Natural killer cell treated with Interleukin-12 subunit alpha and Interleukin-12 subunit beta and Interleukin-15 and Interleukin-18, amount 100 ng/mL, for 72 hours (primary cell): Measurements from ENCODE around the gene AP1S3. TPM values are rescaled to one million over a fixed set of nuclear protein-coding genes. Genes with fewer than 3 reads are reported as not detected.
"Not testable (repeated sequence)": the region's sequence is repeated elsewhere in the genome, so short reads cannot be mapped to it uniquely, and the experiment has no call there.

Experiments
- ATAC-seq, 2 donors: fragments of 150-1000 bp; cut with Tn5 transposase in 1 of 2; sonication (Bioruptor Pico), chemical (Tn5 transposase) in 1 of 2; 2 replicates each; pipeline ENCODE4 v1.10.0; 2021
- DNase-seq: peaks from one replicate; pipeline ENCODE4 v3.0.0; 2022; ENCODE audit warnings: low spot score
- H3K27ac Mint-ChIP-seq, 2 donors: 1 replicate in 1 of 2; 2 replicates in 1 of 2; pipeline ENCODE4 v1.8.0; 2022; ENCODE audit warnings: mixed read lengths in 2 of 2, mild to moderate bottlenecking in 1 of 2, moderate library complexity in 1 of 2
- H3K27me3 Mint-ChIP-seq, 2 donors: 1 replicate in 1 of 2; 2 replicates in 1 of 2; pipeline ENCODE4 v1.8.0; 2022; ENCODE audit warnings: mixed read lengths in 2 of 2
- H3K36me3 Mint-ChIP-seq: one replicate; pipeline ENCODE4 v1.8.0; 2022; ENCODE audit warnings: mixed read lengths
- H3K4me1 Mint-ChIP-seq, 2 donors: 1 replicate in 1 of 2; 2 replicates in 1 of 2; pipeline ENCODE4 v1.8.0; 2022; ENCODE audit warnings: low read depth in 2 of 2, mixed read lengths in 2 of 2, mild to moderate bottlenecking in 1 of 2
- H3K4me3 Mint-ChIP-seq: one replicate; pipeline ENCODE4 v1.8.0; 2022; ENCODE audit warnings: mixed read lengths
- H3K9me3 Mint-ChIP-seq: 2 replicates; pipeline ENCODE4 v1.8.0; 2022; ENCODE audit warnings: mixed read lengths
- total RNA-seq, 2 donors: library from RNA; stranded (reverse); gene quantifications; one replicate each; pipeline ENCODE4 v1.2.3, GENCODE V29; 2022

The AP1S3 gene
- total RNA-seq, 2 donors from 2014 or later, result 5.6 to 7.2 TPM

GRCh38 chr2:223782629-223783028 is 54.8 kb downstream of the AP1S3 start:
- DNase-seq, result no peak
- Mint-ChIP-seq H3K27ac (no peak overlapping the region), H3K4me3 (no peak overlapping the region), H3K27me3 (no peaks in the 10 kb centered on the region), H3K36me3 (no peaks in the 10 kb centered on the region), H3K9me3 (no peaks in the 10 kb centered on the region), H3K4me1 (peaks cover 0 to 4% of the 10 kb centered on the region in 2 donors)
- ATAC-seq, result no peak

GRCh38 chr2:223781560-223781959 is 55.8 kb downstream of the AP1S3 start:
- Mint-ChIP-seq H3K27me3 (no peaks in the 10 kb centered on the region), H3K9me3 (no peaks in the 10 kb centered on the region), H3K36me3 (no peaks in the 10 kb centered on the region), H3K27ac (no peak overlapping the region), H3K4me3 (no peak overlapping the region), H3K4me1 (no peaks in the 10 kb centered on the region)
- no peak for DNase-seq
- no peak for ATAC-seq

- DNase-seq, result no peak
- Mint-ChIP-seq H3K27ac (no peak overlapping the region), H3K36me3 (no peaks in the 10 kb centered on the region), H3K4me3 (no peak overlapping the region), H3K4me1 (no peaks in the 10 kb centered on the region), H3K27me3 (no peaks in the 10 kb centered on the region), H3K9me3 (no peaks in the 10 kb centered on the region)
- peak in 1 of 2 donors; percentile 66 for ATAC-seq
These were observed 57.5 kb downstream of the AP1S3 start for GRCh38 chr2:223779877-223780276.

- no peaks in the 10 kb centered on the region for H3K9me3 Mint-ChIP-seq
- no peaks in the 10 kb centered on the region for H3K4me1 Mint-ChIP-seq
- H3K27me3 Mint-ChIP-seq, result no peaks in the 10 kb centered on the region
- no peak for DNase-seq
- H3K36me3 Mint-ChIP-seq, result peaks cover 5% of the 10 kb centered on the region
- no peak overlapping the region for H3K4me3 Mint-ChIP-seq
- no peak for ATAC-seq
- no peak overlapping the region for H3K27ac Mint-ChIP-seq
These were observed 63.2 kb downstream of the AP1S3 start for GRCh38 chr2:223774193-223774592.

GRCh38 chr2:223772363-223772762 is 65.0 kb downstream of the AP1S3 start:
- Mint-ChIP-seq H3K4me3 (no peak overlapping the region), H3K27ac (no peak overlapping the region), H3K36me3 (peaks cover 11% of the 10 kb centered on the region), H3K4me1 (peaks cover 11 to 13% of the 10 kb centered on the region in 2 donors), H3K27me3 (no peaks in the 10 kb centered on the region), H3K9me3 (no peaks in the 10 kb centered on the region)
- DNase-seq (no peak), ATAC-seq (no peak)

- no peaks in the 10 kb centered on the region for H3K27me3 Mint-ChIP-seq
- no peak for DNase-seq
- peaks cover 14% of the 10 kb centered on the region for H3K36me3 Mint-ChIP-seq
- H3K9me3 Mint-ChIP-seq, result no peaks in the 10 kb centered on the region
- ATAC-seq, result no peak
- H3K4me1 Mint-ChIP-seq, result peaks cover 11 to 13% of the 10 kb centered on the region in 2 donors
- H3K4me3 Mint-ChIP-seq, result no peak overlapping the region
- H3K27ac Mint-ChIP-seq, result no peak overlapping the region
These were observed 65.9 kb downstream of the AP1S3 start for GRCh38 chr2:223771475-223771874.

- Mint-ChIP-seq H3K27me3 (no peaks in the 10 kb centered on the region), H3K4me3 (peak overlapping the region; percentile 8), H3K9me3 (no peaks in the 10 kb centered on the region), H3K36me3 (peaks cover 9% of the 10 kb centered on the region), H3K4me1 (peaks cover 11 to 13% of the 10 kb centered on the region in 2 donors), H3K27ac (no peak overlapping the region)
- ATAC-seq (peak in 1 of 2 donors; percentile 36), DNase-seq (no peak)
These were observed 69.2 kb downstream of the AP1S3 start for GRCh38 chr2:223768179-223768578.

GRCh38 chr2:223767341-223767740 is 70.0 kb downstream of the AP1S3 start:
- Mint-ChIP-seq H3K27me3 (no peaks in the 10 kb centered on the region), H3K9me3 (no peaks in the 10 kb centered on the region)
- no peak for ATAC-seq

GRCh38 chr2:223765221-223765785 is 72.1 kb downstream of the AP1S3 start:
- no peaks in the 10 kb centered on the region for H3K9me3 Mint-ChIP-seq
- H3K27me3 Mint-ChIP-seq, result no peaks in the 10 kb centered on the region
- no peak overlapping the region for H3K4me3 Mint-ChIP-seq
- no peak overlapping the region for H3K27ac Mint-ChIP-seq
- no peak for DNase-seq
- ATAC-seq, result no peak
- peaks cover 9% of the 10 kb centered on the region for H3K36me3 Mint-ChIP-seq
- peaks cover 30 to 36% of the 10 kb centered on the region in 2 donors for H3K4me1 Mint-ChIP-seq

More at GRCh38 chr2:223767341-223767740, 70.0 kb downstream of the AP1S3 start:
- no peak for DNase-seq
- Mint-ChIP-seq H3K27ac (no peak overlapping the region), H3K4me1 (peaks cover 16 to 19% of the 10 kb centered on the region in 2 donors), H3K4me3 (no peak overlapping the region), H3K36me3 (peaks cover 9% of the 10 kb centered on the region)

GRCh38 chr2:223764796-223765195 is 72.6 kb downstream of the AP1S3 start:
- H3K4me3 Mint-ChIP-seq, result no peak overlapping the region
- no peak overlapping the region for H3K27ac Mint-ChIP-seq
- H3K27me3 Mint-ChIP-seq, result no peaks in the 10 kb centered on the region
- ATAC-seq, result no peak
- no peaks in the 10 kb centered on the region for H3K9me3 Mint-ChIP-seq
- H3K36me3 Mint-ChIP-seq, result peaks cover 9% of the 10 kb centered on the region
- DNase-seq, result no peak
- peaks cover 36 to 41% of the 10 kb centered on the region in 2 donors for H3K4me1 Mint-ChIP-seq

- H3K27me3 Mint-ChIP-seq, result no peaks in the 10 kb centered on the region
- H3K4me1 Mint-ChIP-seq, result peaks cover 35 to 36% of the 10 kb centered on the region in 2 donors
- H3K9me3 Mint-ChIP-seq, result no peaks in the 10 kb centered on the region
- H3K4me3 Mint-ChIP-seq, result no peak overlapping the region
- DNase-seq, result no peak
- peaks cover 8% of the 10 kb centered on the region for H3K36me3 Mint-ChIP-seq
- no peak overlapping the region for H3K27ac Mint-ChIP-seq
- no peak for ATAC-seq
These were observed 74.5 kb downstream of the AP1S3 start for GRCh38 chr2:223762853-223763252.

- H3K27ac Mint-ChIP-seq, result peak overlapping the region; percentile 73 to 91
- H3K27me3 Mint-ChIP-seq, H3K9me3 Mint-ChIP-seq, H3K36me3 Mint-ChIP-seq, DNase-seq: not testable (repeated sequence)
- peak overlapping the region; percentile 81 for H3K4me3 Mint-ChIP-seq
- peak; percentile 58 to 70 for ATAC-seq
- H3K4me1 Mint-ChIP-seq, result peaks cover 30 to 31% of the 10 kb centered on the region in 2 donors
These were observed 75.6 kb downstream of the AP1S3 start for GRCh38 chr2:223761746-223762145.

GRCh38 chr2:223760838-223761502 is 76.4 kb downstream of the AP1S3 start:
- Mint-ChIP-seq H3K27me3 (no peaks in the 10 kb centered on the region), H3K27ac (peak overlapping the region; percentile 73 to 91), H3K4me3 (peak overlapping the region; percentile 81), H3K9me3 (no peaks in the 10 kb centered on the region), H3K4me1 (peaks cover 30 to 31% of the 10 kb centered on the region in 2 donors), H3K36me3 (no peaks in the 10 kb centered on the region)
- ATAC-seq, result peak; percentile 96 to 98
- DNase-seq, result peak; percentile 87

- Mint-ChIP-seq H3K4me1 (peaks cover 30 to 31% of the 10 kb centered on the region in 2 donors), H3K27ac (peak overlapping the region; percentile 73 to 91), H3K36me3 (no peaks in the 10 kb centered on the region), H3K4me3 (peak overlapping the region; percentile 81), H3K9me3 (no peaks in the 10 kb centered on the region), H3K27me3 (no peaks in the 10 kb centered on the region)
- DNase-seq, result no peak
- ATAC-seq, result peak in 1 of 2 donors; percentile 47
These were observed 77.6 kb downstream of the AP1S3 start for GRCh38 chr2:223759569-223760430.
